GM10847 (cell line): ENCODE measurements around the gene IFNL1.

Experiments used
- POLR2A ChIP-seq: IDR thresholded peaks from 2 replicates; pipeline ENCODE4 v1.6.1; 2011; ENCODE audit not compliant: insufficient read length; ENCODE audit errors: extremely low read depth

Gene IFNL1

GRCh38 chr19:39301562-39301961, 5.4 kb downstream of the IFNL1 start:
- no peak for TF ChIP-seq POLR2A

- TF ChIP-seq POLR2A = no peak
Measured at GRCh38 chr19:39303373-39304184, 7.4 kb downstream of the IFNL1 start.

GRCh38 chr19:39304185-39304513, 7.9 kb downstream of the IFNL1 start:
- no peak for TF ChIP-seq POLR2A

GRCh38 chr19:39304701-39305571, 8.7 kb downstream of the IFNL1 start:
- TF ChIP-seq POLR2A = no peak

- TF ChIP-seq POLR2A = no peak
Measured at GRCh38 chr19:39306075-39306474, 9.9 kb downstream of the IFNL1 start.

GRCh38 chr19:39307046-39307821, 11.0 kb downstream of the IFNL1 start:
- TF ChIP-seq POLR2A = no peak

- no peak for TF ChIP-seq POLR2A
Measured at GRCh38 chr19:39307822-39308530, 11.8 kb downstream of the IFNL1 start.

GRCh38 chr19:39308531-39309304, 12.5 kb downstream of the IFNL1 start:
- TF ChIP-seq POLR2A = no peak

GRCh38 chr19:39310558-39311311, 14.5 kb downstream of the IFNL1 start:
- TF ChIP-seq POLR2A = no peak

- no peak for TF ChIP-seq POLR2A
Measured at GRCh38 chr19:39314016-39314728, 18.0 kb downstream of the IFNL1 start.

GRCh38 chr19:39315933-39316332, 19.7 kb downstream of the IFNL1 start:
- TF ChIP-seq POLR2A = no peak

- no peak for TF ChIP-seq POLR2A
Measured at GRCh38 chr19:39316627-39317321, 20.6 kb downstream of the IFNL1 start.
